Heart left ventricle (tissue), 13 donors: ENCODE measurements around the gene CRYGB.

ENCODE experiments used
- CTCF ChIP-seq, 12 donors: fragments of 200-600 bp; sonication (generic) in 4 of 12; IDR thresholded peaks; one replicate each; pipeline versions ENCODE4 v1.5.0 to v1.8.0; 2018 to 2022; ENCODE audit warnings: antibody characterized with exemption in 12 of 12, mild to moderate bottlenecking in 5 of 12
- POLR2A ChIP-seq, 2 donors: fragments of 450-650 bp; IDR thresholded peaks; one replicate each; pipeline ENCODE4 v1.6.1; 2017; ENCODE audit warnings: antibody characterized with exemption in 2 of 2, mild to moderate bottlenecking in 2 of 2, moderate library complexity in 2 of 2
- donor health status: ischemic (EF 13 %, LVEDD 7.1; RV severe dilation, severe dysfunction).
- donor health status: DM: no; HTN: yes; CAD: no.
- donor health status: DM: no; HTN: no; CAD: no.
- donor health status: ischemic (EF 25% LVEDD 6.9; RV normal size, moderate dysfunction).
- donor health status: ischemic (EF 25% LVEDD 5.7; RV mildly dilated, moderate dysfunction).
- donor health status: ischemic (EF 35%, LVEDD 5.7; RV mildly dilated, moderate dysfunction).
- donor health status: nonischemic (EF 11% LVEDD 7.7; RV severe dilation, severe dysfunction).
- donor health status: DM: yes; HTN: yes; CAD: no.
- donor health status: PGD.
- donor health status: ischemic (EF 29% LVEDD 5.4; RV normal size, mild dysfunction).
- donor health status: nonischemic (EF 23%, LVEDD 6.1; RV moderate dilation, normal function).

GRCh38 chr2:208153156-208153555 lies 7.2 kb upstream of the CRYGB start:
- no peak for TF ChIP-seq CTCF (IDR thresholded peaks at IDR 0.05)
- no peak for TF ChIP-seq POLR2A (IDR thresholded peaks at IDR 0.05)
